SK-N-SH treated with all-trans-retinoic acid at 6 μM for 48 hours (cell line): ENCODE results near the gene MKRN2OS.

Experiments
- BACH2 ChIP-seq: fragments of 250-450 bp; sonication (Bioruptor Pico); IDR thresholded peaks from 2 replicates; pipeline ENCODE4 v1.9.0; 2021; ENCODE audit warnings: mild to moderate bottlenecking, borderline replicate concordance
- ESRRG ChIP-seq: fragments of 250-450 bp; sonication (Bioruptor Pico); IDR thresholded peaks from 2 replicates; pipeline ENCODE4 v1.6.1; 2021; ENCODE audit warnings: mild to moderate bottlenecking
- PATZ1 ChIP-seq: fragments of 250-450 bp; sonication (Bioruptor Pico); IDR thresholded peaks from 2 replicates; pipeline ENCODE4 v1.8.0; 2020; ENCODE audit warnings: mild to moderate bottlenecking, moderate library complexity, borderline replicate concordance
- RARB ChIP-seq: fragments of 250-450 bp; sonication (Bioruptor Pico); IDR thresholded peaks from 2 replicates; pipeline ENCODE4 v1.8.0; 2021; ENCODE audit warnings: mild to moderate bottlenecking, moderate library complexity
- ZNF565 ChIP-seq: fragments of 450-650 bp; formaldehyde crosslinking; conservative IDR thresholded peaks from 2 replicates; pipeline ENCODE4 v1.5.0; 2020; ENCODE audit warnings: low read depth, mild to moderate bottlenecking, moderate library complexity
- ZNF8 ChIP-seq: fragments of 450-650 bp; formaldehyde crosslinking; IDR thresholded peaks from 2 replicates; pipeline ENCODE4 v1.5.0; 2020; ENCODE audit warnings: mild to moderate bottlenecking, moderate library complexity

- TF ChIP-seq ESRRG (CRISPR knock-in tag) (no peak), ZNF565 (CRISPR knock-in tag) (no peak), PATZ1 (CRISPR knock-in tag) (no peak), ZNF8 (CRISPR knock-in tag) (no peak), BACH2 (CRISPR knock-in tag) (no peak), RARB (CRISPR knock-in tag) (no peak)
Measured at GRCh38 chr3:12577379-12577778, 32.1 kb upstream of the MKRN2OS start.
